Activated CD4-positive, alpha-beta memory T cell treated with anti-CD3 and anti-CD28 coated beads, Interleukin-2, amount 10 ng/mL, durations not matched to agents 7 days and 5 days (primary cell): ENCODE measurements around the gene FAM98B. TPM values are rescaled to one million over a fixed set of nuclear protein-coding genes. Genes with fewer than 3 reads are reported as not detected.
A peak's percentile ranks its signal among the peaks of the same experiment; 100 is the strongest.

Experiments
- CTCF ChIA-PET: fragments of 350-600 bp; sonication (Branson Sonifier 250); formaldehyde crosslinking; loops from one replicate; lab custom pipeline; 2021; ENCODE audit warnings: antibody characterized with exemption, inconsistent platforms; lab: Charles Lee
- POLR2A ChIA-PET: fragments of 350-600 bp; sonication (Branson Sonifier 250); formaldehyde crosslinking; loops from one replicate; lab custom pipeline; 2021; ENCODE audit warnings: antibody characterized with exemption; lab: Charles Lee
- DNase-seq: peaks from one replicate; pipeline ENCODE4 v3.0.0-alpha.2; 2020
- H3K27ac Mint-ChIP-seq: one replicate; pipeline ENCODE4 v1.8.0; 2021; ENCODE audit warnings: mild to moderate bottlenecking, mixed read lengths
- H3K27me3 Mint-ChIP-seq: one replicate; pipeline ENCODE4 v1.8.0; 2021; ENCODE audit warnings: mixed read lengths
- H3K36me3 Mint-ChIP-seq: one replicate; pipeline ENCODE4 v1.8.0; 2021; ENCODE audit warnings: low read depth, mixed read lengths
- H3K4me1 Mint-ChIP-seq: one replicate; pipeline ENCODE4 v1.8.0; 2021; ENCODE audit warnings: mixed read lengths
- H3K4me3 Mint-ChIP-seq: one replicate; pipeline ENCODE4 v1.8.0; 2021; ENCODE audit warnings: mild to moderate bottlenecking, mixed read lengths
- H3K9me3 Mint-ChIP-seq: one replicate; pipeline ENCODE4 v1.8.0; 2021; ENCODE audit warnings: mixed read lengths
- total RNA-seq, 2 experiments: library from RNA; stranded (reverse); gene quantifications; one replicate each; pipeline ENCODE4 v1.2.3, GENCODE V29; 2021

The FAM98B gene
- total RNA-seq, 2 experiments from 2014 or later = 33.2 to 35.3 TPM

DNA sequence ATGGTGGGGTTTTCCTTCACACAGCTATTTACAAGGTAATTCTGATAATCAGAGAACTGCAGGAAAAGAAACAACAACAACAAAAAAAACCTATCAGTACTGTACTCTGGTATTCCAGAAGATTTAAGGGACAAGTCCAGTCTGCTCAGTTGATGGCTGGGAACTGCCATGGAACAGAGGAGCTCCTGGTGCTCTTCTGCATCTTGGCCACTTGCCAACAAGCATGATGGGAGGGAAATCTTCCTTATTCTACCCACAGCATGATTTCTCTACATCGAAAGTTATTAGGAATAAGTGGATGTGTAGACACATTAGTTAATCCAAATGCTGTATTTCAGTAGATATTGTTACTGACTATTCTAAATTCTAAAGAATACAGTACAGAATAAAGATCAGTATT lies 59.0 kb downstream of the FAM98B start:
- CTCF ChIA-PET = interaction anchor here (1.2 to 4.5 kb wide), 3 partner anchors 41 to 187 kb away, joined by 3 to 15 read pairs (median 10); no protein-coding TSS in a partner anchor
- no peaks in the 10 kb centered on the region for H3K9me3 Mint-ChIP-seq
- no peaks in the 10 kb centered on the region for H3K27me3 Mint-ChIP-seq
- no peak for DNase-seq
- H3K4me1 Mint-ChIP-seq = peaks cover 61% of the 10 kb centered on the region
- no peak overlapping the region for H3K4me3 Mint-ChIP-seq
- no peak overlapping the region for H3K27ac Mint-ChIP-seq
- POLR2A ChIA-PET = interaction anchor here (1.3 to 3.0 kb wide), 7 partner anchors 10 to 192 kb away, joined by 3 to 11 read pairs (median 3); no protein-coding TSS in a partner anchor
- H3K36me3 Mint-ChIP-seq = peaks cover 96% of the 10 kb centered on the region

DNA sequence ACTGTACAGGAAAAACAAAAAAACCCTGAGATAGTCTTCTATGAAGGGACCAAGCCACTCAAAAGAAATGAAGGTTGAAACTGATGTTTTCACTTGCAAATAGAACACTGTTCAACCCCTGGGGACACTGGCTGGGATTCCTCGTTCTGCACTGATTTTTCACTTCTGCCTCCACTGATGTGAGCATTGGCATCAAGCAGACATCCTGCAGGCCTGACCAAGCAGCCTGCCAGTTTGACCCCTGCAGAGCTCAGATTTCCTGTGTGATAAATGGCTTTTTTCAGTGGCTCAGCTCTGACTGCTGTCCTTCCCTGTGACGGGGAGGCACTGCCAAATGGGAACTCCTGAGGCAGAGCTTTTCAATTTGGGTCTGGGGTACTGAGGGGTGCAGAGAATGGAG lies 60.7 kb downstream of the FAM98B start:
- H3K27ac Mint-ChIP-seq = peak overlapping the region; percentile 21
- no peaks in the 10 kb centered on the region for H3K9me3 Mint-ChIP-seq
- H3K36me3 Mint-ChIP-seq = peaks cover 92% of the 10 kb centered on the region
- peaks cover 56% of the 10 kb centered on the region for H3K4me1 Mint-ChIP-seq
- POLR2A ChIA-PET = interaction anchor here (1.1 to 1.3 kb wide), 2 partner anchors 11 to 27 kb away, joined by 3 to 5 read pairs; no protein-coding TSS in a partner anchor
- no peak for DNase-seq
- no peaks in the 10 kb centered on the region for H3K27me3 Mint-ChIP-seq
- CTCF ChIA-PET = interaction anchor here (0.8 to 1.5 kb wide), 4 partner anchors 15 to 185 kb away, joined by 3 to 4 read pairs (median 4); no protein-coding TSS in a partner anchor
- H3K4me3 Mint-ChIP-seq = no peak overlapping the region

DNA sequence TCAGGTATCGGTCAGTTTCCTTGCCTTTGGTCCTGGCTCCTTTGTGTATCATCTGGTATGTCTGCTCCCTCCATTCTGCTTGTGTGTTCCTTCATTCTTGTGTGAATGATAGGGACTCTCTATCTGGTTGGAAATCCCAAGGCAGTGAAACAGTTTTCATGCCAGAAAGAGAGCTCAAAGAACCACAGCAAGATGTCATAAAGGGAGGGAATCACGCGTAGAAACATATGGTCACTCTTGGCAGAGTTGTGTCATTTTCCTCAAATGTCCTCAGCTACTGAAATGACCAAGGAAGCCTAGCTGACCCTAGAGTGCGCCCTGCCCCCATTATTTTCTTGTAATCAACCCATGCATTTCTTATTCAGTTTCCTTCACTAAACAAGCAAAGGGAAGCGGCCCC lies 62.7 kb downstream of the FAM98B start:
- H3K4me3 Mint-ChIP-seq = no peak overlapping the region
- no peaks in the 10 kb centered on the region for H3K27me3 Mint-ChIP-seq
- peak overlapping the region; percentile 25 for H3K27ac Mint-ChIP-seq
- POLR2A ChIA-PET = interaction anchor here (1.2 kb wide), 1 partner anchor 27 kb away, joined by 5 read pairs; no protein-coding TSS in a partner anchor
- CTCF ChIA-PET = interaction anchor here (0.9 kb wide), 1 partner anchor 174 kb away, joined by 4 read pairs; no protein-coding TSS in a partner anchor
- peaks cover 54% of the 10 kb centered on the region for H3K4me1 Mint-ChIP-seq
- H3K9me3 Mint-ChIP-seq = no peaks in the 10 kb centered on the region
- DNase-seq = no peak
- peaks cover 88% of the 10 kb centered on the region for H3K36me3 Mint-ChIP-seq

DNA sequence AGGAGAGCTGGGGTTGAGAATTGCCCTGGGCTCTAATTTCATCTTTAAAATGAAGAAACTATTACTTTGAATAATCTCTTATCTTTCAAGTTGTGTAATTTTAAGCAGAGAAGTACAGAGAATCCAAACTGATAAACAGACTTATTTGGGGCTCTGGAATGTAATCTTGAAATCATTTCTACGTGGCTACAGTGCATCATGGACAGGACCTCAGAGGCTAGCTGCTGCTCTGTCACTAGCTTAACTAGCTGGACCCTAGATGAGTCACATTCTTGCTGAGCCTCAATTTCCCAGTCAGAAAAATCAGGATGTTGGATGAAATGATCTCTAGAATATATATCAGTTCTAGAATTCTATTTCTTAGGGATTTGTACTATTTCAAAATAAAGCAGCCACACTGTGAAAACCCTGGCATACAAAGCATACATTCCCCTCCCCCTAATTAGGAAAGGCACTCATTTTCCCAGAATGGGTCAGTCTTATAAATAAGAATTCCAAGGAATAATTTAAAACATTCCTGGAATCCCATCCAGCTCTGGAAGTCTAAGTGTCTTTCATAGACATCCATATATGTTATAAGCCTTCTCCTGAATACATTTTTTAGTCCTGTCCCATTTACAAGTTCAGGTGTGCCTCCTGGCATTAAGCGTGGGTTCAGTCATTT lies 63.5 kb downstream of the FAM98B start:
- H3K9me3 Mint-ChIP-seq = no peaks in the 10 kb centered on the region
- no peak overlapping the region for H3K4me3 Mint-ChIP-seq
- no peaks in the 10 kb centered on the region for H3K27me3 Mint-ChIP-seq
- ChIA-PET CTCF (no interaction called here), POLR2A (interaction anchor here (1.2 kb wide), 1 partner anchor 28 kb away, joined by 5 read pairs; no protein-coding TSS in a partner anchor)
- peak overlapping the region; percentile 40 for H3K27ac Mint-ChIP-seq
- peaks cover 86% of the 10 kb centered on the region for H3K36me3 Mint-ChIP-seq
- DNase-seq = no peak
- H3K4me1 Mint-ChIP-seq = peaks cover 52% of the 10 kb centered on the region

DNA sequence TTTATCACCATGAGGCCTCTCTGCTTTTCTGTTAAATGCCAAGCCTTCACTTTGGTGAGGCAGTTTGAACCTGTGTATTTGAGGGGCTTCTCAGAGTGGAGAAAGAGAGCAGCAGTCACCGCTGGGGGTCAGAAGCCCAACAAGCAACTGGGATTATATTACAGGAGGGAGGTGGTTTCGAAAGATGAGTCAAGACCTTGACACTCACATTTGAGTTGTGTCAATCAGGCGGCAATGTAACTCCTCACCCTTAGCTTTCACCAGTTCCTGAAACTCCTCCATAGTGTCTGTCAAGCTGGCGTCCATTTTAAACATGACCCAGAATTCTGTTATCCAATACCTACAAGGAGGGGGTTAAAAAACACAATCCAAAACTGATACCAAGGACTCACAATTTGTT lies 64.2 kb downstream of the FAM98B start:
- H3K36me3 Mint-ChIP-seq = peaks cover 86% of the 10 kb centered on the region

DNA sequence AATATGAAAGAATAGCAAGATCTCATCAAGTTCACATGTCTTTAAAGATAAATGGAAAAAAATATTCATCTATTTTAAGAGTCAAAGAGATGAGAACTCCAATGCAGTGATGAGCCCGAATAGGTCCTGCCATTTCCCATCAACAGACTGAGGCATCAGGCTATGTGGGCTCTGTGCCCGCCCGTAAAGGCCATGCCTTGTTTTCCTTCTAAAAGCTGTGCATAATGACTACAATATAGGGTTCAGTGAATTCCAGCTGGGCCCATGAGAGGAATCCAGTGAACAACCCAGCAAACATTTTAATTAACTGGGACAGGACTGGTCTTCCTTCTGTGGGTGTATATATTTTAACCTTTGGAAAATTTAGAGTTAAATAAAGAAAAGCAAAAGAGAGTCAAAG lies 66.1 kb downstream of the FAM98B start:
- Mint-ChIP-seq H3K4me3 (no peak overlapping the region), H3K36me3 (peaks cover 82% of the 10 kb centered on the region), H3K9me3 (no peaks in the 10 kb centered on the region), H3K27ac (peak overlapping the region; percentile 11), H3K4me1 (peaks cover 59% of the 10 kb centered on the region), H3K27me3 (no peaks in the 10 kb centered on the region)
- ChIA-PET CTCF (interaction anchor here (1.2 to 1.7 kb wide), 3 partner anchors 10 to 171 kb away, joined by 5 read pairs; partner anchors contain the start of gene RASGRP1), POLR2A (interaction anchor here (1.4 to 1.6 kb wide), 3 partner anchors 37 to 131 kb away, joined by 3 to 4 read pairs (median 3); partner anchors contain the start of gene RASGRP1)
- no peak for DNase-seq

More for the DNA sequence above, 64.2 kb downstream of the FAM98B start:
- no peaks in the 10 kb centered on the region for H3K27me3 Mint-ChIP-seq
- ChIA-PET POLR2A (interaction anchor here (1.1 kb wide), 1 partner anchor 166 kb away, joined by 5 read pairs; no protein-coding TSS in a partner anchor), CTCF (interaction anchor here (1.1 to 1.3 kb wide), 4 partner anchors 10 to 182 kb away, joined by 3 to 6 read pairs (median 4); partner anchors contain the start of gene RASGRP1)
- DNase-seq = no peak
- no peak overlapping the region for H3K4me3 Mint-ChIP-seq
- peak overlapping the region; percentile 40 for H3K27ac Mint-ChIP-seq
- H3K9me3 Mint-ChIP-seq = no peaks in the 10 kb centered on the region
- H3K4me1 Mint-ChIP-seq = peaks cover 56% of the 10 kb centered on the region

DNA sequence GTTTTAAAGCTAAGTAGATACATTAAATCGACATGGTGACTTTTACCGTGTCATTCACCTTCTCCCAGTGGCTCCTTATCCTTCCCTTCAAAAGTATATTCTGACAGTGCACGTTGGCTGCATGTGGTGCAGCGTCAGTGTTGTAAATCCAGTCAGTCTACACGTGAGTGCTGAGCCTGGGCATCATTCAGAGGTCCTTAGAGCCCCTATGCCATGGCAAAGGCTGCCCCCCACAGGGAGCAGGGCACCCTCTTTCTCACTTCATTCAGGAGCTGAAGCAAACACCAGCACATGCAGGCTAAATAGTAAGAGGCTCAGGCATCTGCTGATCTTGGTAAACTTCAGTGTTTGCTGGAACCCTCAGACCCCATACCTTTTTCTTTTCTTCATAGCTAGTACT lies 67.4 kb downstream of the FAM98B start:
- no peak for DNase-seq
- ChIA-PET CTCF (interaction anchor here (1.2 to 1.7 kb wide), 5 partner anchors 11 to 178 kb away, joined by 4 to 5 read pairs (median 5); partner anchors contain the start of gene RASGRP1), POLR2A (interaction anchor here (0.7 to 2.9 kb wide), 5 partner anchors 11 to 167 kb away, joined by 3 to 8 read pairs (median 3); partner anchors contain the start of gene RASGRP1)
- peaks cover 82% of the 10 kb centered on the region for H3K36me3 Mint-ChIP-seq
- peak overlapping the region; percentile 45 for H3K27ac Mint-ChIP-seq
- H3K4me3 Mint-ChIP-seq = no peak overlapping the region
- H3K9me3 Mint-ChIP-seq = no peaks in the 10 kb centered on the region
- no peaks in the 10 kb centered on the region for H3K27me3 Mint-ChIP-seq
- peaks cover 59% of the 10 kb centered on the region for H3K4me1 Mint-ChIP-seq

DNA sequence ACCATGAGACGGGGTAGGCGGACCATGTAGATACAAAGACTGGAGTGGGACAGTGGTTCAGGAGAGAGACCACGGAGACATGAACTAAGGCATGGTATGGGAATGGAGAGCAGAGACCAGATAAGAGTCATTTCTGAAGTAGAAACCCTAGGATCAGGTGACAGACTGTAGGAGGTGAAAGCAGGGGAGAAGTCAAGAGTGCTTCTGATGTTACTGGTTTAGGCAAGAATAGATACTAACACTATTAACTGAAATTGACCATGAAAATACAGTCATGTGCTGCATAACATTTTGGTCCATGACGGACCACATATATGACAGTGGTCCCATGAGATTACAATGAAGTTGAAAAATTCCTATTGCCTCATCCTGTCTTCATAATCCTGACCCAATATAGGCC lies 69.0 kb downstream of the FAM98B start:
- H3K27me3 Mint-ChIP-seq = no peaks in the 10 kb centered on the region
- H3K9me3 Mint-ChIP-seq = no peaks in the 10 kb centered on the region
- ChIA-PET POLR2A (interaction anchor here (0.7 to 2.9 kb wide), 3 partner anchors 24 to 41 kb away, joined by 3 to 8 read pairs (median 4); partner anchors contain the start of gene RASGRP1), CTCF (interaction anchor here (0.6 to 2.3 kb wide), 8 partner anchors 83 to 1798 kb away, joined by 3 to 7 read pairs (median 4); no protein-coding TSS in a partner anchor)
- no peak for DNase-seq
- H3K36me3 Mint-ChIP-seq = peaks cover 83% of the 10 kb centered on the region
- H3K4me3 Mint-ChIP-seq = no peak overlapping the region
- peaks cover 62% of the 10 kb centered on the region for H3K4me1 Mint-ChIP-seq
- H3K27ac Mint-ChIP-seq = peak overlapping the region; percentile 26

DNA sequence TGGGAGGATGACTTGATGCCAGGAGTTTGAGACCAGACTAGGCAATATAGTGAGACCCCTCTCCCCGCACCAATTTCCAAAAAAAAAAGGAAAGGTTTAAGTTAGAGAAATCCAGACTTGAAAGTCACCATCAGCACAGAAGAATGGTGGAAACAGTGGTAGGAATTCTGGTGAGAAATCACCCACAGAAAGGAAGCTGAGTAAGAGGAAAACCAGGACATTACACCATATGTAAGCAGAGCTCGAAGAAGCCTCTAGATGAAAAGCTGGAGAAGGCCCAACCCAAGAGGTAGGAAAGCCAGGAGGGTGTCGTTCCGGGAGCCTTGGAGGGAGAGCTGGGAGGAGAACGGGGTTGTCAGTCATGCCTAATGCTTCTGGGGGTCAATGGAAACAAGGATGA lies 70.2 kb downstream of the FAM98B start:
- POLR2A ChIA-PET = interaction anchor here (0.6 kb wide), 1 partner anchor 123 kb away, joined by 3 read pairs; no protein-coding TSS in a partner anchor
- peaks cover 67% of the 10 kb centered on the region for H3K4me1 Mint-ChIP-seq

DNA sequence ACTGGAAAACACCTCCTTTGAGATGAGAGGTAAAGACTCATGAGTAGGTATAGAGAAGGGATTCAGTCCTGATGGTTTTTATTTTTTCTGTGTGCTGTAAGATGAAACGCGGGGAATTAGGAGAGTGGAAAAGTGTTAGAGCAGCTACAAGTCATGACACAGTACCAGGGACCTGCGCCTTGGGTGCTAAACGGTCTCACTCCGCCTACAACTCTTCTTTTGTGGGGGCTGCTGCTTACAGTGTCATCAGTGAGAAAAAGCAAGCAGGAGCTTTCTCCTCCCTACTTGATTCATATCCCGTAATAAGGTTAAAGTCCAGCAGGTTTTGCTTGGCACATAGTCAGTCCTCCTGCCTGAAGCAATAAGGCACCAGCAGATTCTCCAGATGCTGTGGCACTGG lies 71.6 kb downstream of the FAM98B start:
- ChIA-PET POLR2A (interaction anchor here (0.7 to 1.2 kb wide), 3 partner anchors 12 to 15 kb away, joined by 3 read pairs; no protein-coding TSS in a partner anchor), CTCF (no interaction called here)
- no peak for DNase-seq
- Mint-ChIP-seq H3K4me1 (peaks cover 71% of the 10 kb centered on the region), H3K36me3 (peaks cover 87% of the 10 kb centered on the region), H3K27me3 (no peaks in the 10 kb centered on the region), H3K27ac (peak overlapping the region; percentile 17), H3K9me3 (no peaks in the 10 kb centered on the region), H3K4me3 (no peak overlapping the region)

More for the DNA sequence above, 70.2 kb downstream of the FAM98B start:
- Mint-ChIP-seq H3K27me3 (no peaks in the 10 kb centered on the region), H3K27ac (peak overlapping the region; percentile 34), H3K9me3 (no peaks in the 10 kb centered on the region), H3K36me3 (peaks cover 86% of the 10 kb centered on the region), H3K4me3 (no peak overlapping the region)
- DNase-seq = no peak
- CTCF ChIA-PET = interaction anchor here (1.0 to 2.3 kb wide), 3 partner anchors 84 to 175 kb away, joined by 4 to 7 read pairs (median 6); no protein-coding TSS in a partner anchor

DNA sequence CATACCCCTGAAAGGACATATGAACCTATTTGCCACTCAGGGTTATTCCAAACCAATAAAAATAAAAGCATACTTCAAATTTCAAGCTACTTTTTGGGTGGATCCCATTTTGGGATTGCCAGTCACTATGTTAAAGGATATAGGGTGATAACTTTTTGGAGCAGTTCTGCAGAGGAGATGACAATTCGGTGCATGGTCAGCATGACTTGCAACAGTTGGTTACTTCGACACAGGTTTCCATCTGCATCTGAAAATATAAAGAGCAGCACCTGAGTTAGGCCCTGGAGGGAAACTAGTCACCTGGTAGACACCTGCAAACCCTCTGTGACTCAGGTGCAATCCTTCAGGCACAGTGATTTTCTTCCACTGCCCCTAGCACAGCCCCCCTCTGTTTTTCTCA lies 72.2 kb downstream of the FAM98B start:
- peaks cover 91% of the 10 kb centered on the region for H3K36me3 Mint-ChIP-seq
- H3K9me3 Mint-ChIP-seq = no peaks in the 10 kb centered on the region
- ChIA-PET POLR2A (interaction anchor here (1.1 kb wide), 1 partner anchor 29 kb away, joined by 3 read pairs; no protein-coding TSS in a partner anchor), CTCF (no interaction called here)
- H3K27me3 Mint-ChIP-seq = no peaks in the 10 kb centered on the region
- peaks cover 74% of the 10 kb centered on the region for H3K4me1 Mint-ChIP-seq
- H3K4me3 Mint-ChIP-seq = no peak overlapping the region
- no peak overlapping the region for H3K27ac Mint-ChIP-seq
- no peak for DNase-seq

DNA sequence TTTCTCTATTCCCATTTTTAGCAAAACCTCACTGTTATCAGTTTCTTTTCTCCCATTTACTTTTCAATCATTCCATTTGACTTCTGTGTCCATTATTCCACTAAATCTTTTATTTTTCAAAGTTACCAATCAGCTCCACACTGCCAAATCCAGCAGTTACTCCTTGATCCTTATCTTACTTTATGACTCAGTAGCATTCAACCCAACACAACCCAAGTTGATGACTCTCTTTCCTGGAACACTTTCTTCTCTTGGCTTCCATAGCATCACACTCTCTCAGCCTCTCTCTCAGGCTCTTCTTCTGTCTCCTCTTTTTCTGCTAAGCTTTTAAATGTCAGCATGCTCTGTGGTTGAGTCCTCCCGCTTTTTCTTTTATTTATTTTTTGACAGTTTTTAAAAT lies 74.4 kb downstream of the FAM98B start:
- Mint-ChIP-seq H3K4me1 (peaks cover 82% of the 10 kb centered on the region), H3K9me3 (no peaks in the 10 kb centered on the region), H3K4me3 (no peak overlapping the region), H3K36me3 (peaks cover 95% of the 10 kb centered on the region), H3K27me3 (no peaks in the 10 kb centered on the region), H3K27ac (peak overlapping the region; percentile 29)
- no peak for DNase-seq
- ChIA-PET CTCF (interaction anchor here (1.3 kb wide), 1 partner anchor 162 kb away, joined by 3 read pairs; no protein-coding TSS in a partner anchor), POLR2A (interaction anchor here (1.3 to 1.7 kb wide), 2 partner anchors 123 to 155 kb away, joined by 4 read pairs; no protein-coding TSS in a partner anchor)
